Measurements from ENCODE around the gene FMNL2.

The FMNL2 gene

DNA sequence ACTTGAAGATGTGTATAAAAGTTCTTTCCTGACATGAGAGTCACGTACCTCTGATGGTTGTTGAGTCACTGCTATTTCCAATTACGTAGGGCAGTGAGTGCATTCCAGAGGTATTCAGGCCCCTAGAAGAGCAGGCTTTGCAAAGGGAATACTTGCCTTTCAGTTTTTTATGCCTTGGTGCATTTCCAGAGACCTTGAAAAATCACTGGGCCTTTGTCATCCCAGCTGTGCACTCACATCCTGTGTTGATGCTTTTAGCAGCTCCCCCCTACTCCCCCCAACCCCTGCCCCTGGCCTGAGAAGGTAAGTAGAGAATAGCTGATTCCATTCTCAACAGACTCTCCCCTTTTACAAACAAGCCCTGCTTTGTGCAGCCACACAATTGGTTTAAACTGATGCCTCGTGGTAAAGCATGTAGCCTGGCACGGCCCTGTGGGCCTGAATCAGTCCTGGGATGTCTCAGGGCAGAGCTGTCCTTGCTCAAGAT lies 208.1 kb downstream of the FMNL2 start:
- Histone ChIP-seq H3K9me3 (ENCODE audit: control insufficient read depth, insufficient read depth, low read depth, low read length) (no peaks in the 10 kb centered on the region), H3K4me3 (ENCODE audit: low read depth, low read length) (no peak overlapping the region)
- POLR2A ChIA-PET = no interaction called here

More for the DNA sequence above, 208.1 kb downstream of the FMNL2 start:
- H3K36me3 ChIP-seq (ENCODE audit: control insufficient read depth in 2 of 2, insufficient read depth in 1 of 2, low read length in 2 of 2) = no peaks in the 10 kb centered on the region
- TF ChIP-seq ZFP41 (tag by site-specific recombination; IDR thresholded peaks at IDR 0.05; ENCODE audit: borderline replicate concordance) (no peak), KLF17 (tag by site-specific recombination; IDR thresholded peaks at IDR 0.05) (no peak), ZNF302 (tag by site-specific recombination; IDR thresholded peaks at IDR 0.05; ENCODE audit: low read depth) (no peak), ZNF146 (tag by site-specific recombination; IDR thresholded peaks at IDR 0.05) (no peak), TRIM28 (IDR thresholded peaks at IDR 0.05; ENCODE audit: borderline replicate concordance, low read length) (no peak), ZNF561 (tag by site-specific recombination; IDR thresholded peaks at IDR 0.05; ENCODE audit: borderline replicate concordance) (no peak), ZFP69B (tag by site-specific recombination; IDR thresholded peaks at IDR 0.05) (no peak), ZNF449 (tag by site-specific recombination; IDR thresholded peaks at IDR 0.05) (no peak), PRDM4 (tag by site-specific recombination; IDR thresholded peaks at IDR 0.05) (no peak), ATF2 (tag by site-specific recombination; IDR thresholded peaks at IDR 0.05; ENCODE audit: low read depth) (no peak), ZNF221 (tag by site-specific recombination; IDR thresholded peaks at IDR 0.05; ENCODE audit: borderline replicate concordance) (no peak), ZNF18 (tag by site-specific recombination; IDR thresholded peaks at IDR 0.05) (no peak), ZNF394 (tag by site-specific recombination; IDR thresholded peaks at IDR 0.05; ENCODE audit: borderline replicate concordance) (no peak), ZNF433 (tag by site-specific recombination; IDR thresholded peaks at IDR 0.05; ENCODE audit: low read depth) (no peak)
- TF ChIP-seq, protein P1, sequence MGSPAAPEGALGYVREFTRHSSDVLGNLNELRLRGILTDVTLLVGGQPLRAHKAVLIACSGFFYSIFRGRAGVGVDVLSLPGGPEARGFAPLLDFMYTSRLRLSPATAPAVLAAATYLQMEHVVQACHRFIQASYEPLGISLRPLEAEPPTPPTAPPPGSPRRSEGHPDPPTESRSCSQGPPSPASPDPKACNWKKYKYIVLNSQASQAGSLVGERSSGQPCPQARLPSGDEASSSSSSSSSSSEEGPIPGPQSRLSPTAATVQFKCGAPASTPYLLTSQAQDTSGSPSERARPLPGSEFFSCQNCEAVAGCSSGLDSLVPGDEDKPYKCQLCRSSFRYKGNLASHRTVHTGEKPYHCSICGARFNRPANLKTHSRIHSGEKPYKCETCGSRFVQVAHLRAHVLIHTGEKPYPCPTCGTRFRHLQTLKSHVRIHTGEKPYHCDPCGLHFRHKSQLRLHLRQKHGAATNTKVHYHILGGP (tag by site-specific recombination; IDR thresholded peaks at IDR 0.05) = no peak
- TF ChIP-seq, protein P2, sequence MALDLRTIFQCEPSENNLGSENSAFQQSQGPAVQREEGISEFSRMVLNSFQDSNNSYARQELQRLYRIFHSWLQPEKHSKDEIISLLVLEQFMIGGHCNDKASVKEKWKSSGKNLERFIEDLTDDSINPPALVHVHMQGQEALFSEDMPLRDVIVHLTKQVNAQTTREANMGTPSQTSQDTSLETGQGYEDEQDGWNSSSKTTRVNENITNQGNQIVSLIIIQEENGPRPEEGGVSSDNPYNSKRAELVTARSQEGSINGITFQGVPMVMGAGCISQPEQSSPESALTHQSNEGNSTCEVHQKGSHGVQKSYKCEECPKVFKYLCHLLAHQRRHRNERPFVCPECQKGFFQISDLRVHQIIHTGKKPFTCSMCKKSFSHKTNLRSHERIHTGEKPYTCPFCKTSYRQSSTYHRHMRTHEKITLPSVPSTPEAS (tag by site-specific recombination; IDR thresholded peaks at IDR 0.05) = no peak
- no peak overlapping the region for H3K27ac ChIP-seq (ENCODE audit: extremely low read depth, low read depth, low read length)
- CTCF ChIA-PET = no interaction called here
- no peaks in the 10 kb centered on the region for H3K4me1 ChIP-seq (ENCODE audit: control insufficient read depth, insufficient read depth, low read length)

All from HEK293 (cell line).